ENCODE results near the gene TTLL3.

The TTLL3 gene

DNA sequence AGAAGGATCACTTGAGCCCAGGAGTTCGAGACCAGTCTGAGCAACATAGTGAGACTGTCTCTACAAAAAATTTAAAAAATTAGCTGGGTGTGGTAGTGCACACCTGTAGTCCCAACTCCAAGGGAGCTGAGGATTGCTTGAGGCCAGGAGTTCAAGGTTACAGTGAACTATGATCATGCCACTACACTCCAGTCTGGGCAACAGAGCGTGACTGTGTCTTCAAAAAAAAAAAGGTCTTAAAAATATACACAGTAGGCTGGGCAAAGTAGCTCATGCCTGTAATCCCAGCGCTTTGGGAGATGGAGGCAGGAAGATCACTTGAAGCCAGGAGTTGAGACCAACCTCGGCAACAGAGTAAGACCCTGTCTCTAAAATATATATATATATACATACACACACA lies 29.2 kb upstream of the TTLL3 start:
- DNase-seq (ENCODE audit: low read depth, low spot score) = no peak

DNA sequence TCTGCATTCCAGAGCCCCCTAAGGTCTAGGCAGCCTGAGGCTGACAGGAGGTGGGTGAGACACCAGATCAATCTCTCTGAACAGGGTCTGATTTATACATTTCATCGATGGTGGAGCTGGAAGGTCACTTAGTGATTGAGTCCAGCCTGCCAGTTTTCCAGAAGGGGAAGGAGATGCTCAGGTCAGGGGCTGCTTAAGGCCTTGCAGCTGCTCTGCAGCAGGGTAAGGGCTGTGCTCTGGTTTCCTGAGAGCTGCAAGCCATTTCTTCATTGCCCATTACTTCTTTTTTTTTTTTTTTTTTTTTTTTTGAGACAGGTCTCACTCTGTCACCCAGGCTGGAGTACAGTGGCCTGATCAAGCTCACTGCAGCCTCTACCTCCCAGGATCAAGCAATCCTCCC lies 28.5 kb upstream of the TTLL3 start:
- no peak for DNase-seq (ENCODE audit: low read depth, low spot score)

DNA sequence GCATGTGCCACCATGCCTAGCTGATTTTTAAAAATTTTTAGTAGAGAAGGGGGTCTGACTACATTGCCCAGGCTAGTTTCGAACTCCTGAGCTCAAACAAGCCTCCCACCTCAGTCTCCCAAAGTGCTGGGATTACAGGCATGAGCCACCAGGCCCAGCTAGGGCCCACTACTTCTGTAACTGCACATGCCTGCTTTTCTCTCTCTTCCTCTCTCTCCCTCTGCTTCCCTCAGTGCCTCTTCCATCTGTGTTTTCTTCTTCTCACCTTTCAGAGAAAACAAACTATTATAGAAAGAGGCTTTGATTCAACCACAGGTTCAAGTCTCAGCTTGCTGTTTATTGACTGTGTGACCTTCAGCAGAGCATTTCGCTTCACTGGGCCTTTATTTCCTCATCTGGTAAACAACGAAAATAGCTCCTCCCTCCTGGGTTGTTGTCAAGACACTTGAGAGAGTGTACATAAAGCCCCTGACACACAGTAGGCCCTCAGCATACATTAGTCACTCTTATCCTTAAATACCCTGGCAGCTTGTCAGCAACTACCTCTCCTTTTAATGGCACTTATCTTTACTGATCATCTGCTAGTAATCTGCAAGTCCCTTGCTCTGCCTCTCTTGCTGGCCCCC lies 28.0 kb upstream of the TTLL3 start:
- no peak for DNase-seq (ENCODE audit: low read depth, low spot score)

DNA sequence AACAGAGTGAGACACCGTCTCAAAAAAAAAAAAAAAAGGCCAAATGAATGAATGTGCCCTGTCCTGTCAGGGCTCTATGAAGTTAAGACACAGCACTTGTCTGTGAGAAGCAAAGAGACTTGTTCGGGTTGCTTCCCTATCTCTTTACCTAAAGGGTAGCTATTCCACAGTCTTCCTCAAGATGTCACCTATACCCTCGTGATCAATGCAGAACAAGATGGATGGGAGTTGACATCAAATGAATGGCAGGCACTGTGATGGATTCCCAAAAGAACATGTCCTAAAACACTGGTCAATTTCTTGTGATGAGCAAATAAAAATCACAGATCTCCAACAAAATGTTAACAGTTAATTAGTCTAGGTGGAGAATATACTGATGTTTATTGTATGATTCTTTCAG lies 27.3 kb upstream of the TTLL3 start:
- no peak for DNase-seq (ENCODE audit: low read depth, low spot score)

DNA sequence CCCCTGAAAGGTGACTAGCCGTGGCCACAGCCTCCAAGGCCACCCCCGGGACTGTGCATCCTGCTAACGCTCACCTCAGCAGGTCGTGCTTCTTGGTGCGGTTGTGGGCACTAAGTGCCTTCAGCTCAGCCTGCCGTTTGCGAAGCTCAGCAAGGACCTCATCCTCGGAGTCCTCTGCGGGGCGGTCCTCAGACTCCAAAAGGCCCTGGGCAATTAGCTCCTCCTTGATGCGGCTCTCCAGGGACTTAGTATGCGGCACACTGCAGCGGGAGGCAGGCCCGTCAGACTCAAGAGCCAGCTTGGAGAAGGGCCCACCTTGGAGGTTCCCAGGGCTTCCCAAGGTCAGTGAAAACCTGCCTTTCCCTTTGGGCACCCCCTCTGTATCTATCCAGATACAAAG lies 26.1 kb upstream of the TTLL3 start:
- DNase-seq (ENCODE audit: low read depth, low spot score) = no peak

DNA sequence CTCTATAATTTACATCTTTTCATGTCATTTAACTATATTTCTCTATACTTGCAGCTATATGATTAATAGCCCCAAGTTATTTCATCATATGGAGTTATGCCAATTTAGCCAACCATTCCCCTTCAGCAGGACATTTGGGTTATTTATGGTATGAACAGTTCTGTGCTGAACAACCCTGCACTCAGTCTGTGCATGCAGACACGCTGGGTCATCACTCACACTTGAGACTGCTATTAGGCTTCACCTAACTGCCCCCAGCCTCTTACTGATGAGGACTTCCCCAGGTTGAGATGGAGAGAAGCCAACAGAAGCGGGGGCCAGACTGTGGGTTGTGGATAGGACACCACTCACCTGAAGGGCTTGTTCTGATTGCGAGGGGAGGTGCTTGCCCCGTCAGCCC lies 25.1 kb upstream of the TTLL3 start:
- DNase-seq (ENCODE audit: low read depth, low spot score) = no peak

DNA sequence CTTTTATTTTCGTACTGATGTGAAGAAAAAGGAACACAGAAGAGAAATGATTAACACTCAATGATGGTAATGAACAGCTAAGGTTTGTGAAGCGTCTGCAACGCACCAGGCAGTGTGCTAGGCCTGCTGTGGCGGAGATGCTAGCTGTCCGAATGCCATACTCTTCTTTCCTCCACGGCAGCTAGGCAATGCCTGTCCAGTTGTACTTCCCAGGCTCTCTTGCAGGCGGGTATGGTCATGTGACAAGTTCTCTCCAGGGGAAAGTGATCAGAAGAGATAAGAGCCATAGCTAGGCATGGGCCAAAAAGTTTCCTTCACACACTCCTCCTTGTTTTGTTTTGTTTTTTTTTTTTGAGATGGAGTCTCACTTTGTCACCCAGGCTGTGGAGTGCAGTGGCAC lies 24.5 kb upstream of the TTLL3 start:
- DNase-seq (ENCODE audit: low read depth, low spot score) = no peak

DNA sequence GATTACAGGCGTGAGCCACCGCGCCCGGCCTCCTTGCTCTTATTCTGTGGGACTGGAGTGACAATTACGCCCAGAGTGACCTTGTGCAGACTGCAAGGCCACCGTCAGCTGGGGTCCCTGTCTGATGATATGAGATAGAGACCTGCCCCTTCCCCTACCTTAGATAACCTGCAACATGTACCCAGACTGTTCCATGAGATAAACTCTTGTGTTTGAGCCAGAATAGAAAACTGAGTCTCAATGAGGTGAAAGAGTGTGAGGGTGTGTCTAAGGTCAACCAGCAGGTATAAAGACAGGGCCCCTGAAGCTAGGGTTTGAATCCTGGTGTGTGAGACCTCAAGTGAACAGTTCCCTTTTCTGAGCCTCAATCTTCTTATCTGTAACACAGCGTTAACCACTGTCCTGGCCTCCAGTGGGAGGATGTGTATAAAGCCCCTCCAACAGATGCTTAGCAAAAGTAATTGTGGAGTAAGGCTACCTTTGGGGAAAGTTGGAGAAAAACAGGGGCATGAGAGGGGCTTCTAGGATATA lies 23.8 kb upstream of the TTLL3 start:
- DNase-seq (ENCODE audit: low read depth, low spot score) = no peak

DNA sequence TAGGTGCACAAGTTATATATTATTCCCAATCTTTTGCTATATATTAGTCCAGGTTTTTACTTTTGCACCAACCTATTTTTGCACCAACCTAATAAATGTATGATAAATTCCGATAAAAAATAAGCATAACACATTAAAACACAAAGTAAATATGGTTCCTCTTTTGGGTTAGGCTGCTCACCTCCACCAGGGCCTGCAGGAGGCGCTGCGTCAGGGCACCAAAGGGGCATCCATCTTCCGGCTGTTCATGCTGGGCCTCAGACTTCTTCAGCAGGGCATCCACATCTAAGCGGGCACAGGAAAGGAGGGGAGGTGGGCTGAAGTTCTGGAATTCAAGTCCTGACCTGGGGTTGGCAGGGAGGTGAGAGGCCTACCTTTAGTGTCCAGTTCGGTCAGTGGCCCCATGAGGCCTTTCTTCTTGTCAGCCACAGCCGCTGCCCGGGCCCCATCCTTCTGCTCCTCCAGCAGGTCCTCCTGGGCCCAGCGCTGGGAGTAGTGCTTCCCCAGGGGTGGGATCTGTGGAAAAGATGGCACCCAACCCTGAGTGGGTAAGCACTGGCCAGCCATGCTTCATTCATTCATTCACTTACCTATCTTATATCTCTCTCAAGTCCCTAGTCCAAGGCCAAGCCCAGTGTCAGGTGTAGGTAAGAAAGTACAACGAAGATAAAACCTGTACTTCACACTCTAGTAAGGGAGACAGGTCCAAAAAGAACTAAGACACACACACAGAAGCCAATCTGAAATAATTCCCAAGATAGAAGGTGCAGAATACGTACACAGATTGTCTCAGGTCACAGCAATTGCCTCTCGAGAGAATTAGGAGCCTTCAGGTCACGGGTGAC lies 23.0 kb upstream of the TTLL3 start:
- no peak for DNase-seq (ENCODE audit: low read depth, low spot score)

DNA sequence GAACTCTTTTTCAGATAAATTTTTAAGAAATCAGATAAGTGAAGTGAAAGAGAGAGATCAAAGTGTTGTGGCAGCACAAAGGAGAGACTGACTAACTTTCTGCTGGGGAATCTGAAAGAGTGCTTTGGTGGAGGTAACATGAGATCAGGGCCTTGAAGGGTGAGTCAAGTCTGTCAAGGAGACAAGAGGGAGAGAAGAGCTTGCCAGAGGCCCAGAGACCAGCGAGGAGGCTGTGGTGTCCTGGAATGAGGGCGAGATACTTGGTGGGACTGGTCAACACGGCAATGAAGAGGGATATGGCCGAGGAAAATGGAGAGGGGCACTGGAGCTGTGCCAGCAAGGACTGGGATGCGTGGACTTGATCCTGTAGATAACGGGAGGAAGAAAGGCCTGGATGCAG lies 22.3 kb upstream of the TTLL3 start:
- no peak for DNase-seq (ENCODE audit: low read depth, low spot score)

DNA sequence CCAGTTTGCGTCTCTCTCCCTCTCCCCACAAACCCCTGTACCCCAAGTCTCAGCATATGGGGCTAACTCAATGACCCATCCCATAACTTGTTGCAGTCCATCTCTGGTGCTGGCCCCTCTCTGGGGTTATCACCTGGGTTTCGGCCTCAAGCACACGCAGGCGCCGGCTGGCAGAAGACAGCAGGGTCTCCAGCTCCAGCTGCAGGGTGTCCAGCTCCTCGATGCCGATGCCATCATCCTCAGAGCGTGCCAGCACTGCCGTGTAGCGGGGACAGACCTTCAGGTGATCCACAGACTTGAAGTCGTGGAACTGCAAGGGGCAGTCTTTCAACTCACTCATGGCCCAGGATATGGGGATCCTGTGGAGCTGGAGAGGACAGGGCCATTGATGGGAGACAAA lies 18.9 kb upstream of the TTLL3 start:
- no peak for DNase-seq (ENCODE audit: low read depth, low spot score)

DNA sequence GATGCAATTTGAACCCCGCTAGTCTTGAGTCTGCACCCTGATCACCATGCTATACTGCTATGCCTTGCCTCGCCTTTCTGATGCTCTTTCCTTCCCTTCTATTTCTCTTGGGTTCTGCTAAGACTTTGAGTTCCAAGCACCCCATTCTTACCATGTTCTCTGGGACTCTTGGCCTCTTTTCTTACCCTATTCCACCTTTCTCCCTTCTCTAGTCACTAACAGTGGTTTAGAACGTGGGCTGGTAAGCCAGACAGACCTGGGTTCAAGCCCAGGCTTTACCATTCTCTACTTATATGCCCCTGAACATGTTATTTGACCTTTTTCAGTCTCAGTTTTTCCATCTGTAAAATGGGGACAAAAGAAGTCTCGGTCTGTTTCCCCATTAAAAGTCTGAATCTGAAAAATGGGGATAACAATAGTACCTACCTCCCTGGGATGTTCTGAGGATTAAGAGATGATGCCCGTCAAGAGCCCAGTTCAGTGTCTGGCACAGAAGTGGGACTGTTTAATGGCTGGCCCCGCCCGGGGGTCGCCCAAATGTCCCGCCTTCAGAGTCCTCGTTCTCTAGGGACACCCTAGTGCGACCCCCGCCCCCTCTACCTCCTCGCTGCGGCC lies 18.2 kb upstream of the TTLL3 start:
- DNase-seq (ENCODE audit: low read depth, low spot score) = no peak

DNA sequence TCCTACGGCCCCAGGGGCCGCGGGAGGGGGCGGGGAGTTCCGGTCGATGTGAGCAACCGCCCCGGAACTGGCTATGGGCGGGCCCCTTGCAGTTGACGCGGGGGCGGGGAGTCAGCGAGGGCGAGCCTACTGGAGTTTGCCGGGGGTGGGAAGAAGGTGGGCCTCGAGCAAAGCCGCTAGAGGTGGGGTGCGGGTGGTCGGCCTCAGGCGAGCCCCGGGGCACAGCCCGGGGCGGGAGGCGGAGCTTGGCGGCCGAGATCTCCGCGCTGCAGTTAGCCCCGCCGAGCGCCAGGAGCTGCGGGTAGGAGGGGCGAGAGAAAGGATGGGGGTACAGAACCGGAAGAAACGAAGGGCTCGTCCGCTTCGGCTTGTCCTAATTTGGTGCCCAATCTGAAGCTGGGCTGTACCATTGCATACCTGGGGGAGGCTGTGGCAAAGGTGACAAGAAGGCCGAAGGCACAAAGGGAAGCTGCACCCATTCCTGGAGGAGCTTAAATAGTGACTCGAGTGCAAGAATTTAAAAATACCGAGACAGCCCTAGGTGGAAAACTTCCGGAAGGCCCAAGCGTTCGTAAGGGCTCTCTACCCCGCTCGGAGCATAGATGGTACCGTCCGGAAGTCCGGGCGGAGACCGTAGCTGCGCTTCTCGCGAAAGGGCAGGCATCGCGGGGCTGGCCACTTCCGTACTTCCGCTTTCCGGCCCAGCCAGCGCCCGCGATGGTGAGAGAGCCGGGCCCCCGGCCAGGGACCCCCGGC lies 17.5 kb upstream of the TTLL3 start, which contains the start of the genes ARPC4 and TADA3:
TSS of gene ARPC4 (plus strand) at position 678 of the 756 bp plus-strand sequence. CDS start at position 718, 40 bp downstream.
TSS of gene TADA3 (minus strand) at position 69 of the 756 bp plus-strand sequence. CDS start 1,007 bp downstream, outside the sequence.
- peak; percentile 77 for DNase-seq (ENCODE audit: low read depth, low spot score)

DNA sequence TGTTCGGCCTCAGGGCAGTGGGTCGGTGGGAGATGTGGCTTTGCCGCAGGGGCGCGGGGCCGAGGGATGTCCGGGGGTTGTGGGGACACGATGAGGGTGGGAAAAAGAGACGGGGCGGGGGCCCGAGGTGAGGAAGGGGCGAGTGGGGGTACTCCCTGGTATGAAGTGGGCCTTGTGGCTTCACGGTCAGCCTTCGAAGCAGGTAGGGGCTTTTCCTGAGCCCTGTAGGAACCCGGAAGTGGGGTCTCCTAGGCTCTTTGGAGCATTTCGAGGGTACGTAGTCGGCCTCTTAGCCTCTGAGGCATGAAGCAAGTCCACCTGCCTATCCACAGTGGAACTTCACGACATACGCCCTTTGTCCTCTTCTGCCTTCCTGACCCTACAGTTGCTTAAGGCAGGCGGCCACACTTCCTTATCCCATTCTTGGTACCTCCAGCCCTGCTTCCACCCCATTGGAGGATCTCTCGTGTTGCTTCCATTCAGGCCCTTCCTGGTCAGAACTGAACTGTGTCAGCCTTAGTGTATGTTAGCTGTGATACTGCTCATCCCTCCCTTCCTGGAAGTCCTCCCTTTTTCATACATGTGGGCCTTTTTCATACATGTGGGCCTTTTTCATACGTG lies 16.8 kb upstream of the TTLL3 start:
- no peak for DNase-seq (ENCODE audit: low read depth, low spot score)

DNA sequence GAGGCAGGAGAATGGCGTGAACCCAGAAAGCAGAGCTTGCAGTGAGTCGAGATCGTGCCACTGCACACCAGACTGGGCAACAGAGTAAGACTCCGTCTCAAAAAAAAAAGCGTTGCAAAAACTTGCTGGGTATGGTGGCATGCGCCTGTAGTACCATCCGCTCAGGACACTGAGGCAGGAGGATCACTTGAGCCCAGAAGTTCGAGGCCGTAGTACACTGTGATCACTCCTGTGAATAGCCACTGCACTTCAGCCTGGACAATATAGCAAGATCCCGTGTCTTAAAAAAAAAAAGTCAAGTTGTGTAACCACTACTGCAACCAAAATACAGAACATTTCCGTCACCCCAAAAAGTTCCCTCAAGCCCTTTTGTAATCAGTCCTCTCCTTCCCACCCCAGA lies 15.7 kb upstream of the TTLL3 start:
- DNase-seq (ENCODE audit: low read depth, low spot score) = no peak

DNA sequence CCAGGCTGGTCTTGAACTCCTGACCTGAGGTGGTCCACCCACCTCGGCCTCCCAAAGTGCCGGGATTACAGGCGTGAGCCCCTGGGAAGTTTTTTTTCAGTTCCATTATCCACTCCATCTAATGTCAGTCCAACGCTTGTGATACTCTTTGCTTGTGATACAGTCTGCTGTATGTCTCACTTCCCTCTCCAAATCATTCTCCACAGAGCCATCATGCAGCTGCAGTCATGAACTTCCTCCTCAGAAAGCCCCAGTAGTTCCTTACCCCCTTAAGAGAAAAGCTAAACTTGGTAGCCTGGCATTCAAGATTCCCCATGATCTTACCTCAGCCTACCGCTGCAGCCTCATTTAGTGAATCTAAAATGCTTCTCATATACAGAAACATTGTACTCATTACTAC lies 14.9 kb upstream of the TTLL3 start:
- DNase-seq (ENCODE audit: low read depth, low spot score) = no peak

DNA sequence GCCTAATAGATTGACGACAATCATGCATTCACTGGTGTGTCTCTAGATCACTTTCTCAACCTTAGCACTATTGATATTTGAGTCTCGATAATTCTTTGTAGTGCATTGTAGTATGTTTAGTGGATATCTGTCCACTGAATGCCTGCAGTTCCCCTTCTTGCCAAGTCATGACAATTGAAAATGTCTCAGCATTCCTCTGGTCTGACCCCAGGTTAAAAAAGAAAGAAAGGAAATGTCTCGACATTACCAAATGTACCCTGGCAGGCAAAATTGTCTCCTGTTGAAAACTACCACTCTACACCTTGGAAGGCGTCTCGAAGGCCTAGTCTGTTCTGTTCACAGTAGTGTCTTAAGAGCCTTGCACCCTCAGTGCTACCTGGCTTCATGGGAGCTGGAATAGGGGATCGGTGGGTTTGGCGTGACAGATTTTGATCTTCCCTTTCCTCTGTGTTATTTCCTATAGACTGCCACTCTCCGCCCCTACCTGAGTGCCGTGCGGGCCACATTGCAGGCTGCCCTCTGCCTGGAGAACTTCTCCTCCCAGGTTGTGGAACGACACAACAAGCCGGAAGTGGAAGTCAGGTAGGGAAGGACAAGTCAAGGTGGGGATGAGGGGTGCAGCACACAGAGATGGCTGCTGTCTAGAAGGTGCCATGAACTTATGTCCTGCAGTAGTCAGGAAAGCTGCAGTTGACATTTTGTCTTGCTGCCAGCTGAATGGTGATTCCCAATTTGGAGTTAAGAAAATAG lies 12.7 kb upstream of the TTLL3 start:
- DNase-seq (ENCODE audit: low read depth, low spot score) = no peak

DNA sequence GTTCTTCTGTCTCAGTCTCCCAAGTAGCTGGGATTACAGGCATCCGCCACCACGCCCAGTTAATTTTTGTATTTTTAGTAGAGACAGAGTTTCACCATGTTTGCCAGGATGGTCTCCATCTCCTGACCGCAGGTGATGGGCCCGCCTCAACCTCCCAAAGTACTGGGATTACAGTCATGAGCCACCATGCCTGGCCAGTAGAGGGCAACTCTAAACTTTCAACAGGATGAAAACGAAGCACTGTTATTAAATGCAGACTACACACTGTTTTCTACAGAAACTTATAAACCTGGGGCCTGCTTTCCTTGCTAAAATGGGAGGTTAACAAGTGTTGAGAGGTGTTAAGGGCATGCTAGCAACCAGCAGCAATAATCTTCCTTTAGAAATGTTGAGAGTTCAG lies 9.5 kb upstream of the TTLL3 start:
- no peak for DNase-seq (ENCODE audit: low read depth, low spot score)

DNA sequence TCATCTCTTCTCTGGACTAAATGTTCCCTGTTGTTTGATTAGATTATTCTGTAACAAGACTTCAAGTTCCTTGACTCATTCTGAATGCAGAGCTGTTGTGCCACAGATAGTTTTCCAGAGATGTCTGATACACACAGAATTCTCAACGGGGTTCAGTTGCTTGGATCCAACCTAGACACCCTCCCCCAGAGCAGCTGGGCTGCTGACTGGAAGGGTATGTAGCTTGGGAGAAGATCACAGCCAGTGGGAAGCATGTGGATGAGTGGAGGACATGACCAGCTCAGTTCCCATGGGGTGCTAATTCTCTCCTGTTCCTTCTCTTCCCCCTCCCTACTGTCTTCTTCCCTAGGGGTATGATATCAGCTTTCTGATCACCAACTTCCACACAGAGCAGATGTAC lies 6.6 kb upstream of the TTLL3 start:
- DNase-seq (ENCODE audit: low read depth, low spot score) = no peak

DNA sequence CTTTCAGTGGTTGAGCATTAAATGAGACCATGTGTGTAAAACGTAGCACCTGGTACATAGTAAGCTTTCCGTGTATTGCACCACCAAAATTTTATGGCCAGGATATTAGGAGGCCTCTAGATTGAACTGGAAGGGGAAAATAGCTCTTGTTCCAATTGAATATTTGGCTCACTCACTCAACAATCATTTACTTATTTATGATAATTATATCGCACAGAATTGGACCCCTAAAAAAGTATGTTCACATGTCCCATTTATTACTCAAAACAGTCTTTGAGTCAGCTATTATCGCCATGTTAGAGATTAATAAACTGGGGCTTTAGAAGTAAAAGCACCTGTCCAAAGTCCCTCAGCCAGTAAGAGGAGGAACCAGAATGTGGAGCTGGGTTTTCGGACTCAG lies 5.1 kb upstream of the TTLL3 start:
- DNase-seq (ENCODE audit: low read depth, low spot score) = no peak

DNA sequence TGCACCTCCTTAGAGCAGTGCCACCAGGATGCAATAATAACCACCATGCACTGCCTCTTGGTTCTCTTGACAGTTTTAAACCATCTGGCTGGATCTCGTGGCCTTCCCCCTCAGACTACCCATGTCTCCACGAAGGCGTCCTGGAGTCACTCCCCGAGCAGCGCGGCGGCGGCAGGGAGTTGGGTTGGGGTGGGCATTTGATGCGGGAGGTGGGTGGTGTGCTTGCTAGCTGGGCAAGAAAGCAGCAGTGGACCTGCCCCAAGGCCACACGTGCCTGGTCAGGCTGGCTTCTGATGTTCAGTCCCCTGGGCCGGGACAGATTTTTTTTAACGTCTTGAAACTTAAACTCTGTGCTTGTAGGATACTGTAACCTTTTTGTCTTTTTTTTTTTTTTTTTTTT lies 3.9 kb upstream of the TTLL3 start:
- no peak for DNase-seq (ENCODE audit: low read depth, low spot score)
